GM18868 (cell line): ENCODE measurements around the gene EXD3.
A peak's percentile ranks its signal among the peaks of the same experiment; 100 is the strongest.

Experiments used
- ATAC-seq: cut with Tn5 transposase; IDR thresholded peaks from one replicate; pipeline ENCODE4 v1.9.1; 2021; ENCODE audit warnings: mild to moderate bottlenecking, moderate library complexity; ENCODE audit not compliant: unreplicated experiment

The EXD3 gene

GRCh38 chr9:137433916-137434431 lies 11.0 kb upstream of the EXD3 start:
- ATAC-seq, result no peak

- ATAC-seq, result no peak
These were observed 10.5 kb upstream of the EXD3 start for GRCh38 chr9:137433349-137433915.

- no peak for ATAC-seq
These were observed 9.9 kb upstream of the EXD3 start for GRCh38 chr9:137432687-137433348.

- no peak for ATAC-seq
These were observed 8.5 kb upstream of the EXD3 start for GRCh38 chr9:137431416-137431931.

- ATAC-seq, result no peak
These were observed 7.9 kb upstream of the EXD3 start for GRCh38 chr9:137430723-137431415.

GRCh38 chr9:137429974-137430722 lies 7.2 kb upstream of the EXD3 start:
- no peak for ATAC-seq

GRCh38 chr9:137429546-137429890 lies 6.6 kb upstream of the EXD3 start:
- ATAC-seq, result no peak

GRCh38 chr9:137428841-137429545 lies 6.0 kb upstream of the EXD3 start:
- ATAC-seq, result no peak

GRCh38 chr9:137428311-137428630 lies 5.3 kb upstream of the EXD3 start:
- no peak for ATAC-seq

- ATAC-seq, result no peak
These were observed 4.7 kb upstream of the EXD3 start for GRCh38 chr9:137427454-137428310.

GRCh38 chr9:137426018-137426681 lies 3.2 kb upstream of the EXD3 start:
- no peak for ATAC-seq

GRCh38 chr9:137423514-137424291 lies 741 bp upstream of the EXD3 start:
- ATAC-seq, result peak; percentile 27

GRCh38 chr9:137421838-137422603 lies 941 bp downstream of the EXD3 start:
- ATAC-seq, result no peak

- no peak for ATAC-seq
These were observed 5.6 kb downstream of the EXD3 start for GRCh38 chr9:137417161-137418021.

GRCh38 chr9:137416563-137417151 lies 6.3 kb downstream of the EXD3 start:
- ATAC-seq, result no peak

- ATAC-seq, result no peak
These were observed 6.9 kb downstream of the EXD3 start for GRCh38 chr9:137416006-137416562.
